NCI-H82 (cell line): ENCODE data around the gene POP4.

Experiments
- DNase-seq: peaks from one replicate; lab custom pipeline; 2025; lab: John Stamatoyannopoulos, UW

POP4 gene

DNA sequence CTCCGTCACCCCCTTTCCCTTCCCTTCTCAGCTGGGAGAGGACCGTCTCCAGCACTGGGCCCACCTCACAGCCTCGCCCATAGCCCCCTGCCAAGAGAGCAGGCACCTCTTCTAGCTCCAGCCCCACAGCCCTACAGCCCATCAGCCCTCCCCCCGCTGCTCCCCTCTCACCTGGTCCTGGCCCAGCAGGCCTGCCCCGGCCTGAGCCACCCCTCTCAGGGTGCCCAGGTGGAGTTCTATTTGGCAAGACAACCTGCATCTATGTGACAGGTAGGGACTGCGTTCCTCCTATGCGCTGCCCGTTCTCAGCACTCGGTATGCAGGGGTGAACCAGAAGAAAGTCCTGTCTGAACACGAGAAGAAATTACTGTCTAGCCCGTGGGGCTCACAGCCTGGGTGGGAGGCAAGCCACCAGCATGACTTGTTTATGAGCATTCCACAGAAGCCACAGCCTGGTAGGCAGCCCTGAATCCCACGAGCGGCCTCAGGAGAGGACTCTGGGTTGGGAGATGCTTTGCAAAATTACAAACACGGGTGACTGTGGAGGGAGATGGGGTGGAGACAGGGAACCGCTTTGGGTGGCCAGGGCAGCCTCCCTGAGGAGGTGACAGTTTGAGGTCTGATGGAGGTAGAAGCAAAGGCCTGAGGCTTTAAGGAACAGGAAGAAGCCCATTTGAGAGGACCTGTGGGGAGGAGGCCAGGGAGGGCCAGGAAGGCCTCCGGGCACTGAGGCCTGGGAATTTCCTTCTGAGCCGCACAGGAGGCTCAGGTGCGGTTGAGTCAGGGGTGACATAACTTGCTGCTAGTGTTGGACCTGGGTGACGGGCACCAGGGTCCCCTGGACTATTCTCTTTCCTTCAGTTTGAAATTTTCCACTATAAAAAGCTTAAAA is 58.0 kb downstream of the POP4 start:
- DNase-seq = no peak

DNA sequence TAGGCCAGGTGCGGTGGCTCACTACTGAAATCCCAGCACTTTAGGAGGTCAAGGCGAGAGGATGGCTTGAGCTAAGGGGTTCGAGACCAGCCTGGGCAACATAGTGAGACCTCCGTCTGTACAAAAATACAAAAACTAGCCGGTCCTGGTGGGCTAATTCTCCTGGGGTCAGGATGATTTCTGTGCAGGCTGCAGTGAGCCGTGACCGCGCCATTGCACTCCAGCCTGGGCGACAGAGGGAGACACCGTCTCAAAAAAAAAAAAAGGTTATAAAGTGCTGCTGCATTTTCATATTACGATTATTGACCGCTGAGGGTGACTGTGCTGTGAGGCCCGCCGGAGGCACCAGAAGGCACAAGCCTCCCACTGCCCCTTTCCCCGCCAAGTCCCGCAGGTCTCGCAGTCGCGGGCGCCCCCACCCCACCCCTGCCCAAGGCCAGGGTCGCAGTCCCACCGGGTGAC is 58.7 kb downstream of the POP4 start:
- no peak for DNase-seq

DNA sequence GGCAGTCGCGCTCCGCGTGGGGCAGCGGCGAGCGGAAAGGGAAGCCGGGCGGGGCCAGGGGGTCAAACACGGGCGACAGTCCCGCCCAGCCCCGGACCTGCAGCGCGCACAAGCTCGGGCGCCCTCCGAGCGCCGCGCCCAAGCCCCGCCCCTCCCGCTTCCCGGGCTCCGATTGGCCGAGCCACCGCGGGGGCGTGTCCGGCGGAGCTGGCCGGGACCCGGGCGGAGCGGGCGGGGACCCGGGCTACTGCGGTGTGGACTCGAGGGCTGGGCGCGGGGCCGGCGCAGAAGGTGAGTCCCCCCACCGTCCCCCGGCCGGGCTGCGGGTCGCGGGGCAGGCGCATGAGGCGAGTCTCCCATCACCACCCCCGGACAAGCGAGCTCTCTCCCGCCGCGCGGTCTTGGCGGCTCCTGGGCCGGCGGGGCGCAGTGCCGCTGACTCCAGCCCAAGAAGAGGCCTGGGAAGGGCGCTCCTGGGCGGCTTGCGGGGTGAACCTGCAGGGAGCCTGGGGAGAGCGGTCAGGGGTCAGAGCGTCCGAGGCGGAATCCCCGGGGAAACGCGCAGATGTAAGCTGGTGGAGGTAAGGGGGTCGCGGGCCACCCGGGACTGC is 59.2 kb downstream of the POP4 start, which contains the start of gene PLEKHF1:
TSS of gene PLEKHF1 (plus strand) at position 247 of the 611 bp plus-strand sequence. CDS start 8,379 bp downstream, outside the sequence.
- DNase-seq = peak; percentile 82

DNA sequence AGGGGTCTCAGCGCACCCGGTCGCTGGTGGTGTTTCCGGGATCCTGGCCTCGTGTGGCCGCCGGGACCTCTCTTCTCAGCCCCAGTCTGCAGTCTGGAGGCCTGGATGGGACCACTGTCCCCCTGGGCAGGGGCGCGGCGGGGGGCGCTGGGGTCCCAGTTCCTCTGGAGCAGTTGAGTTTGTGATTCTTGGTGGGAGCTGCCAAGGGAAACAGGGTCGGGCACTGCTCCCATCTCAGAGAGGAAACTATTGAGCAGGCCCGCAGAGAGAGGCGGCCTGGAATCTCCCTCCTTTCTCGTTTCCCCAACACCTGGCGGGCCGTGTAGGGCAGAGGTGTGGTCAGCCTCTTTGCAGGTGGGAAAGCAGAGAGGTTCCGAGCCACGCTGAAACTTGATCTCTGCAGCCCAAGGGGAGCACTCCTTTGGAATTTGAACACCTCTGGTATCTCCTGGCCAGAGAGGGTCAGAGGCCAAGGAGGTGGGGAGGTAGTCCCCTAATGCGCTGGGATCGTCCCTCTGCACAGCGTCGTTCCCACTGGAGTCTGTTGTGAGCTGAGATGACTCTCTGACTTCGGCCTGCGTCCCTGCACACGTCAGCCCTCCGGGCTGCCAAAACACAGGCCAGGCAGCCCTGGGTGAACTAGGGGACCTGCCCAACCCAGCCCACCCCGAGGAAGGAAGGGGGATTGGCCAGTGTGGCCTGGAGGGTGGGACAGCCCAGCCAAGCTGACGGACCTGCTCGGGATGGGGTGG is 59.9 kb downstream of the POP4 start:
- DNase-seq = no peak
